DOHH2 (cell line): ENCODE data around the gene ABCG2.

ENCODE experiments used
- EZH2phosphoT487 ChIP-seq: fragments of 200-600 bp; sonication (generic); IDR thresholded peaks from 2 replicates; pipeline ENCODE4 v1.6.1; 2017; ENCODE audit warnings: borderline replicate concordance, mild to moderate bottlenecking, antibody characterized with exemption, low read length, moderate library complexity, mixed read lengths
- TF ChIP-seq, protein P1 (sequence below): fragments of 200-600 bp; sonication (generic); IDR thresholded peaks from one replicate; pipeline ENCODE4 v1.5.1; 2014; ENCODE audit warnings: antibody characterized with exemption, mild to moderate bottlenecking, low read depth, low read length; ENCODE audit not compliant: poor library complexity, severe bottlenecking

DNA sequence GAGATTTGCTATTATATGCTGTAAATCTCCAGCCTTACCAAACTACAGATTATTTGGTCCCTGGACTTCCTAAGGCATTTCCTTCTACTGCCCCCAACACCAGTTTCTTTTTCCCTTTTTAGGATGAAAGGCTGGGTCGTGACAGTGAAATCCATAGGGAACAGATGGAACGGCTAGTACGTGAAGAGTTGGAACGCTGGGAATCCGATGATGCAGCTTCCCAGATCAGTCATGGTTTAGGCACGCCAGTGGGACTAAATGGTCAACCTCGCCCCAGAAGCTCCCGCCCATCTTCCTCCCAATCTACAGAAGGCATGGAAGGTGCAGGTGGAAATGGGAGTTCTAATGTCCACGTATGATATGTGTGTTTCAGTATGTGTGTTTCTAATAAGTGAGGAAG lies 83.1 kb downstream of the ABCG2 start:
- TF ChIP-seq, protein P1, sequence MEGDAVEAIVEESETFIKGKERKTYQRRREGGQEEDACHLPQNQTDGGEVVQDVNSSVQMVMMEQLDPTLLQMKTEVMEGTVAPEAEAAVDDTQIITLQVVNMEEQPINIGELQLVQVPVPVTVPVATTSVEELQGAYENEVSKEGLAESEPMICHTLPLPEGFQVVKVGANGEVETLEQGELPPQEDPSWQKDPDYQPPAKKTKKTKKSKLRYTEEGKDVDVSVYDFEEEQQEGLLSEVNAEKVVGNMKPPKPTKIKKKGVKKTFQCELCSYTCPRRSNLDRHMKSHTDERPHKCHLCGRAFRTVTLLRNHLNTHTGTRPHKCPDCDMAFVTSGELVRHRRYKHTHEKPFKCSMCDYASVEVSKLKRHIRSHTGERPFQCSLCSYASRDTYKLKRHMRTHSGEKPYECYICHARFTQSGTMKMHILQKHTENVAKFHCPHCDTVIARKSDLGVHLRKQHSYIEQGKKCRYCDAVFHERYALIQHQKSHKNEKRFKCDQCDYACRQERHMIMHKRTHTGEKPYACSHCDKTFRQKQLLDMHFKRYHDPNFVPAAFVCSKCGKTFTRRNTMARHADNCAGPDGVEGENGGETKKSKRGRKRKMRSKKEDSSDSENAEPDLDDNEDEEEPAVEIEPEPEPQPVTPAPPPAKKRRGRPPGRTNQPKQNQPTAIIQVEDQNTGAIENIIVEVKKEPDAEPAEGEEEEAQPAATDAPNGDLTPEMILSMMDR: no peak
- TF ChIP-seq EZH2phosphoT487: no peak
